Measurements from ENCODE around the gene CSF1R.

The CSF1R gene

DNA sequence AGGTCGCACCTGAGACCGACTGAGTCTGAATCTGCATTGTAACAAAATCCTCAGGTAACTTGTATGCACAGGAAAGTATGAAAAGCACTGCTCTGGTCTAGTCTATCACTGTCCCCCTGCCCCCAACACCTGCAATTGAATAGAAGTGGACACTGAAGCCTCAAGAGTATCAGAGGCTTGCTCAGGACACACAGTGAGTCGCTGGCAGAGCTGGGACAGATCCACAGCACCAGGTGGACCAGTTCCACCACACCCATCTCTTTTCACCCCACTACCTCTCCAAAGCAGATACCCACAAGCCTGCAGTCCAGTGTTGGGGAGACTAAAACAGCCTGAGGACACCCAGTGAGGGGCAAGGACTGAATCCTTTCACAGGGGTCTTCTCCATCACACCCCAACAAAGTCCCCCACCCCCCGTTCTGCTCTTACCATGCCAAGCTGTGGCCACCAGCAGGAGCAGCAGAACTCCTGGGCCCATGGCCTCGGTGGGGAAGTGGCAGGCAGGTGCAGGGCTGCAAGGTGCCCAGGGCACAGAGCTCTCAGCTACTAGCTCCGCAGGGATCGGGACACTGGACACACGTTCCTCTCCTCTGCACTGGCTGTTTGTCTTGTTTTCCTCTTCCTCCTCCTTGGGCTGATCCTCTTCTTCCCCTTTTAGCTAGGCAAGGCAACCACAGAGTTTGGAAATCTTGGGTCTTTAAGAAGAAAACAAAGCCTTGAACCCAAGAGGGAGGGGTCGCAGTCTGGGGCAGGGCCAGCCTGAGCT is at the start of gene CSF1R:
CSF1R (minus strand) TSS at position 605 of the 766 bp plus-strand sequence; CDS start at position 478, 127 bp downstream.
- no peaks in the 10 kb centered on the region for H3K36me3 ChIP-seq (ENCODE audit: control insufficient read depth in 1 of 2, insufficient read depth in 2 of 2, low read length in 2 of 2)
- H3K4me3 ChIP-seq (ENCODE audit: low read depth in 1 of 2, low read length in 2 of 2): peak within 1 kb of the TSS; percentile 41 to 47
- no peaks in the 10 kb centered on the region for H3K9me3 ChIP-seq (ENCODE audit: control insufficient read depth in 1 of 2, low read length in 2 of 2)
- H3K27me3 ChIP-seq (ENCODE audit: low read depth, low read length): no peaks in the 10 kb centered on the region
- H3K4me1 ChIP-seq (ENCODE audit: control insufficient read depth in 1 of 2, insufficient read depth in 2 of 2, low read length in 2 of 2): no peaks in the 10 kb centered on the region
- peak within 1 kb of the TSS; percentile 60 for H3K27ac ChIP-seq (ENCODE audit: low read length)

DNA sequence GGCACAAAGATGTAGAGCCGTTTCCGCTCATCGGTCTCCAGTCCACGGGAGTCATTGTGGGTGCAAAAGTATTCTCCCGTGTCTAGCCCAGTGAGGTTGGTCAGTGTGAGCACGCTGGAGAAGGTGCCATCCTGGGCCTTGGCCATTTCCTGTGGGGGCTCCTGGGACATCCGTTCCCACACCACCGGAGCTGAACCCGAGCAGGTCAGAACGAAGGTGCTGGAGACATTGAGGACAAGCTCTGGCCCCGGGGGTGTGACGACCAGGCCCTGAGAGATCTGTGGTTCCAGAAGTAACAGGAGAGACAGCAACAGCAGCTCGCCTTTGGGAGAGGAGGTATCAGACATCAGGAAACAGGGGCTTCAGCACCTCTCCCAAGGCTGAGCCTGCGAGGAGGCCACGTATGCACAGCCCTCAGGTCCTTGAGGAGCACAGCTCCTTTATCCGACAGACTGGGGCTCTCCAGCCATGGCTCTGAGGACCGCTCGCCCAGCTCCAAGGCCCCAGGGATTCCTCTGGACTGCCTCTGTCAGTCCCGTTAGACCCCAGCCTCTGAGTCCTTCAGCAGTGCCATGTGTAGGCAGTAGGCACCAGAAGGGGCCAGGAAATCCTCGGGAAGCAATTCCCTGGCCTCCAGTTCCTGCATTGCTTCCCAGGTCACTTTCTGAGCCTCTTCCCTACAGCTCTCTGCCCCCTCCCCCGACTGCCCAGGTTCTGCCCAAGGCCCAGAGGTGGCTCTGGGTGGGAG is 49.4 kb upstream of the CSF1R start:
- Histone ChIP-seq H3K36me3 (ENCODE audit: control insufficient read depth in 1 of 2, insufficient read depth in 2 of 2, low read length in 2 of 2) (no peaks in the 10 kb centered on the region), H3K4me3 (ENCODE audit: low read depth in 1 of 2, low read length in 2 of 2) (no peak overlapping the region), H3K27me3 (ENCODE audit: low read depth, low read length) (no peaks in the 10 kb centered on the region), H3K27ac (ENCODE audit: low read length) (no peak overlapping the region), H3K4me1 (ENCODE audit: control insufficient read depth in 1 of 2, insufficient read depth in 2 of 2, low read length in 2 of 2) (peaks cover 20 to 51% of the 10 kb centered on the region in 2 donors), H3K9me3 (ENCODE audit: control insufficient read depth in 1 of 2, low read length in 2 of 2) (no peaks in the 10 kb centered on the region)

GRCh38 chr5:150134198-150134588 is 47.8 kb upstream of the CSF1R start:
- no peaks in the 10 kb centered on the region for H3K9me3 ChIP-seq (ENCODE audit: control insufficient read depth in 1 of 2, low read length in 2 of 2)
- H3K27ac ChIP-seq (ENCODE audit: low read length): no peak overlapping the region
- peaks cover 17 to 52% of the 10 kb centered on the region in 2 donors for H3K4me1 ChIP-seq (ENCODE audit: control insufficient read depth in 1 of 2, insufficient read depth in 2 of 2, low read length in 2 of 2)
- H3K4me3 ChIP-seq (ENCODE audit: low read depth in 1 of 2, low read length in 2 of 2): no peak overlapping the region
- H3K27me3 ChIP-seq (ENCODE audit: low read depth, low read length): no peaks in the 10 kb centered on the region
- H3K36me3 ChIP-seq (ENCODE audit: control insufficient read depth in 1 of 2, insufficient read depth in 2 of 2, low read length in 2 of 2): peaks cover 0 to 3% of the 10 kb centered on the region in 2 donors

- Histone ChIP-seq H3K9me3 (ENCODE audit: control insufficient read depth in 1 of 2, low read length in 2 of 2) (no peaks in the 10 kb centered on the region), H3K27ac (ENCODE audit: low read length) (no peak overlapping the region), H3K4me3 (ENCODE audit: low read depth in 1 of 2, low read length in 2 of 2) (no peak overlapping the region), H3K36me3 (ENCODE audit: control insufficient read depth in 1 of 2, insufficient read depth in 2 of 2, low read length in 2 of 2) (peaks cover 0 to 5% of the 10 kb centered on the region in 2 donors), H3K4me1 (ENCODE audit: control insufficient read depth in 1 of 2, insufficient read depth in 2 of 2, low read length in 2 of 2) (peaks cover 13 to 47% of the 10 kb centered on the region in 2 donors), H3K27me3 (ENCODE audit: low read depth, low read length) (no peaks in the 10 kb centered on the region)
Measured at GRCh38 chr5:150133581-150134197, 47.3 kb upstream of the CSF1R start.

DNA sequence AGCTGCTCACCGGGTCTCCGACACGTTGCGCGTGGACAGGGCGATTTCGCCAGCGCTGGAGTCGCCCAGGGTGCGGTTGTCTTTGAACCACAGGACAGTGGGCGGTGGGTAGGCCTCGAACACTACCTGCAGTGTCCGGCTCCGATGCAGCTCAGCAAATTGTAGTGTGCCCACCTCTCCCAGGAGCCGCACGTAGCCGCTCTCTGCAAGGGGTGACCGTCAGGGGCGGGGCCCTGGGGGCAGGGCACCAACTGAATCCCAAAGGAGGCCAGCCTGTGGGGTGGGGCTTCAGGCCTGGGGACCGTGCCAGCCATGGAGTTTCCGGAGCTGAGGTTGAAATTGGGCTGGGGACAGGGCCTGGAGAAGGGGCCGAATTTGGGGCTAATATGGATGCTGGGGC is 46.4 kb upstream of the CSF1R start:
- Histone ChIP-seq H3K4me3 (ENCODE audit: low read depth in 1 of 2, low read length in 2 of 2) (no peak overlapping the region), H3K9me3 (ENCODE audit: control insufficient read depth in 1 of 2, low read length in 2 of 2) (no peaks in the 10 kb centered on the region), H3K27me3 (ENCODE audit: low read depth, low read length) (no peaks in the 10 kb centered on the region), H3K4me1 (ENCODE audit: control insufficient read depth in 1 of 2, insufficient read depth in 2 of 2, low read length in 2 of 2) (peaks cover 10 to 37% of the 10 kb centered on the region in 2 donors), H3K27ac (ENCODE audit: low read length) (no peak overlapping the region), H3K36me3 (ENCODE audit: control insufficient read depth in 1 of 2, insufficient read depth in 2 of 2, low read length in 2 of 2) (peaks cover 0 to 5% of the 10 kb centered on the region in 2 donors)

DNA sequence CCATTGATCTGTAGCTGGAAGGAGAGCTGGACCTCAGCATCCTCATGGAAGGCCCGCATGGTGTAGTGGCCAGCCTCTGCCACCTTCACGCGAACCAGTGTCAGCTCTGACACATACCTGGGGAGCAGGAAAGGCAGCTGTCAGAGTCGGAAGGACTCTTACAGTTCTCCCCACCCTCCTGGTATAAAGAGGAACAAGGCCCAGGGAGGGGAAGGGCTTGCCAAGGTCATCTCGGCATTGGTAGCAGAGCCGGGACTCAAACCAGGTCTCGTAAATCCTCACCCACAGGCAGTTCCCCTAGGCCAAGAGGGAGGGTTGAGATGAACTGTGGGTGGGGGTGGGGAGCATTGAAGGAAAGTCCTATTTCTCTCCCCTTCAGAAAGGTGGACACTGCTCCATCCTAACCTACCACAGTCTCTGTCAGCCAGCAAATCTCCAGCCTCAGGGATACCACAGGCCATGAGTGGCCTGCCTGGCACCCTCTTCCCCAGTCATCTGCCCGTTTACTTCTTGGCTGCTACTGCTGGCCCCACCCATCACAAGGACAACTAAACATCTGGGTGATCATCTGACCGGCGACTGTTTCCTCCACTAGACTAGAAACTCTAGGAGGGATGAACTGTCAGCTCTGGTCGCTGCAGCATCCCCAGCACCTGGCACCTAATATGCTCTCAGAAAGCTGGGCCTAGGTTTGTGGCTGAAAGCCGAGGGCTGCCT is 45.8 kb upstream of the CSF1R start:
- Histone ChIP-seq H3K27me3 (ENCODE audit: low read depth, low read length) (no peaks in the 10 kb centered on the region), H3K9me3 (ENCODE audit: control insufficient read depth in 1 of 2, low read length in 2 of 2) (no peaks in the 10 kb centered on the region), H3K4me3 (ENCODE audit: low read depth in 1 of 2, low read length in 2 of 2) (no peak overlapping the region), H3K27ac (ENCODE audit: low read length) (no peak overlapping the region), H3K36me3 (ENCODE audit: control insufficient read depth in 1 of 2, insufficient read depth in 2 of 2, low read length in 2 of 2) (peaks cover 0 to 5% of the 10 kb centered on the region in 2 donors), H3K4me1 (ENCODE audit: control insufficient read depth in 1 of 2, insufficient read depth in 2 of 2, low read length in 2 of 2) (peaks cover 10 to 31% of the 10 kb centered on the region in 2 donors)

DNA sequence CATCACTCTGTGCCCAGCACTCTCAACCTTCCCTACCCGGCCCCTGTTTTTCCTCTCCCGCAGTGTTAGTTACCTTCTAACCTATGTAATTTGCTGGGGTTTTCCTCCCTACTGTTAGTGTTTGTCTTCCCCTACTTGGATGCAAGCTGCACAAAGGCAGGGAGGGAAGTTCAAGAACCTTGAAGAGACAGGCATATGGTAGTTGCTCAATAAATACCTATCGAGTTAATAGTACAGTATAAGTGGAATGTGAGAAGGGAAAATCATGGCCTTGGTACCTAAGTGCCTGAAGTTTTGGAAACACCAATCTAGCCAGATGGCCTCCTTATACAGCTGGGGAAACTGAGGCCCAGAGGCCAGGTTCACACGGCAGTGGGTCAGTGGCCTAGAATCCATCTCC is 45.1 kb upstream of the CSF1R start:
- Histone ChIP-seq H3K36me3 (ENCODE audit: control insufficient read depth in 1 of 2, insufficient read depth in 2 of 2, low read length in 2 of 2) (peaks cover 0 to 5% of the 10 kb centered on the region in 2 donors), H3K27me3 (ENCODE audit: low read depth, low read length) (no peaks in the 10 kb centered on the region), H3K27ac (ENCODE audit: low read length) (no peak overlapping the region), H3K4me1 (ENCODE audit: control insufficient read depth in 1 of 2, insufficient read depth in 2 of 2, low read length in 2 of 2) (peaks cover 10 to 30% of the 10 kb centered on the region in 2 donors), H3K4me3 (ENCODE audit: low read depth in 1 of 2, low read length in 2 of 2) (no peak overlapping the region), H3K9me3 (ENCODE audit: control insufficient read depth in 1 of 2, low read length in 2 of 2) (no peaks in the 10 kb centered on the region)

DNA sequence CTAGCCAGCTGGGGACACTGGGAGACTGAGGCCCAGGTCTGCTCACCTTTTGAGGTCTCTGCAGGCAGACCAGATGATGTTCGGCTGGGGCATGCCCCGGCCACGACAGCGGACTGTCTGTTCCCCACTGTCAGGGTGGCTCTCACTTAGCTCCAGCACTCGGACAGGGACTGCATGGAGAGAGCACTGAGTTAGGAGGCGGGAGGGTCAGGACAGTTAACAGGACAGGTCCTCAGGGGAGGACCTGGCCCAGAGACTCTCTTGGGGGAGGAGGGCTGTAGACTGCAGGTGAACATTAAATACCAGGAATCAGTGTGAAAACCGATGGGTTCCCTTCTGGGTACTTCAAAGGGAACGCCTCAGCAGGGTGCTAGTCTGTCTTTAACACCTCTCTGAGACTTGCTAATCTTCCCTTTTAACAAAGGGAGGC is 44.2 kb upstream of the CSF1R start:
- H3K4me1 ChIP-seq (ENCODE audit: control insufficient read depth in 1 of 2, insufficient read depth in 2 of 2, low read length in 2 of 2): peaks cover 10 to 23% of the 10 kb centered on the region in 2 donors
- no peak overlapping the region for H3K4me3 ChIP-seq (ENCODE audit: low read depth in 1 of 2, low read length in 2 of 2)
- H3K27me3 ChIP-seq (ENCODE audit: low read depth, low read length): no peaks in the 10 kb centered on the region
- peaks cover 5 to 7% of the 10 kb centered on the region in 2 donors for H3K36me3 ChIP-seq (ENCODE audit: control insufficient read depth in 1 of 2, insufficient read depth in 2 of 2, low read length in 2 of 2)
- H3K27ac ChIP-seq (ENCODE audit: low read length): no peak overlapping the region
- no peaks in the 10 kb centered on the region for H3K9me3 ChIP-seq (ENCODE audit: control insufficient read depth in 1 of 2, low read length in 2 of 2)

DNA sequence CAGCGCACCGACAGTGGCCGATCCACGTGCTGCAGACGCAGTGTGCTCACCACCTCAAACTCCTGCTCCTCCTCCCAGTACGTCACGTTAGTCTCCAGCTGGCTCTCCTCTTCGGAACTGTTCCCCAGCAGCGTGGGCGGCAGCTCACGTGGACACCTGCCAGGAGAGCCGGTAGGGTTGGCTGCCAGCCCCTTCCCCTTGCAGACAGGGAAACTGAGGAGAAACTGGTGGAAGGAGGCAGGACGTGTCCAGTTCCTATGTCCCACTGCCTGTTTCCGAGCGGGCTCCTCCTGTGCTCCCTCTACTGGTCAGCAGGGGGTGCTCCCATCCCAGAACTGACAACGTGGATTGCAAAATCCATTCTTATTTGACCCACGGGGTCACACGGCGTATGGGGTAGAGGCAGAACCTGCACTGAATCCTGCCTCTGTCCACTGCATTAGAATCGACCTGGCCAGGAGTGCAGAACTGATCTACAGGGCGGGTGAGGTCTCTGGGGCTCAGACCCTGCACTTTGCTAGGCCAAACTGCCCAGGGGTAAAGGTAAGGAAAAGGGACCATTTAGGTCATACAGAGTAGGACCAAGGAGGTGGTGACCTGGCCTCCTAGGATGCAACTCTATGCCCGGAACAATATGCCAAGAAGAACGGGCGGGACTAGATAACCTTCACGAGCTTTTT is 43.6 kb upstream of the CSF1R start:
- no peaks in the 10 kb centered on the region for H3K27me3 ChIP-seq (ENCODE audit: low read depth, low read length)
- H3K4me1 ChIP-seq (ENCODE audit: control insufficient read depth in 1 of 2, insufficient read depth in 2 of 2, low read length in 2 of 2): peaks cover 10 to 22% of the 10 kb centered on the region in 2 donors
- H3K4me3 ChIP-seq (ENCODE audit: low read depth in 1 of 2, low read length in 2 of 2): peak overlapping the region in 1 of 2 donors; percentile 33
- peaks cover 5 to 10% of the 10 kb centered on the region in 2 donors for H3K36me3 ChIP-seq (ENCODE audit: control insufficient read depth in 1 of 2, insufficient read depth in 2 of 2, low read length in 2 of 2)
- H3K9me3 ChIP-seq (ENCODE audit: control insufficient read depth in 1 of 2, low read length in 2 of 2): no peaks in the 10 kb centered on the region
- H3K27ac ChIP-seq (ENCODE audit: low read length): no peak overlapping the region

- H3K27me3 ChIP-seq (ENCODE audit: low read depth, low read length): no peaks in the 10 kb centered on the region
- H3K4me1 ChIP-seq (ENCODE audit: control insufficient read depth in 1 of 2, insufficient read depth in 2 of 2, low read length in 2 of 2): peaks cover 10 to 22% of the 10 kb centered on the region in 2 donors
- peak overlapping the region in 1 of 2 donors; percentile 33 for H3K4me3 ChIP-seq (ENCODE audit: low read depth in 1 of 2, low read length in 2 of 2)
- H3K27ac ChIP-seq (ENCODE audit: low read length): no peak overlapping the region
- H3K9me3 ChIP-seq (ENCODE audit: control insufficient read depth in 1 of 2, low read length in 2 of 2): no peaks in the 10 kb centered on the region
- H3K36me3 ChIP-seq (ENCODE audit: control insufficient read depth in 1 of 2, insufficient read depth in 2 of 2, low read length in 2 of 2): peaks cover 5 to 10% of the 10 kb centered on the region in 2 donors
Measured at GRCh38 chr5:150129454-150129812, 43.1 kb upstream of the CSF1R start.
